ENCODE measurements around the gene TNFAIP2.

TNFAIP2 gene

DNA sequence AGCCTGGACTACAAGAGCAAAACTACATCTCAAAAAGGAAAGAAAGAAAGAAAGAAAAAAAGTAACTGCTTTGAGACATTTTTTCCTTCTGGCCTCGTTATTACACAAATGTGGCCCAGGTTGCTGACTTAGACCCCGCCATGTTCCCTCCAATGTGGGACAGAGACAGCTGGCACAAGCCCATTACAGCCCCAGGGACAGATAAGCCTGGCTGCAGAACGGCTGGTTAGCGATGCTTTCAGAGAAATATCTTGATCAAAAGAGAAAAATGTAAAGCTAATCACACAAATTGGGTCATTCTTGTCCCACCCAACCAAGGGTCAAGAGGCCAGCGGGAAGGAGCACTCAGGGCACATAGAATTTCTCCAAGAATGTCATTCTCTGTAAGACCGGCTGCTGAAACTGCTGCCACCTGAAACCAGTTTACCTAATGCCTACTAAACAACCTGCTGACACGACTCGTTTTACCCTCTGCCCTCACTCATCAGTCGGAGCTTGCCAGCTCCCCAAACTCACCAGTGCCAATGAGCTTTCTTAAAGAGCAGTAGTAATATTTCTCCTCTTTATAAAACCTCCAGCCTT, 63.1 kb downstream of the TNFAIP2 start:
- no peak for DNase-seq (ENCODE audit: low spot score)

All from ecto neural progenitor cell (in vitro differentiated cells).